ENCODE measurements around the gene OS9. TPM values are rescaled to one million over a fixed set of nuclear protein-coding genes. Genes with fewer than 3 reads are reported as not detected.
A peak's percentile ranks its signal among the peaks of the same experiment; 100 is the strongest.

Gene OS9
- total RNA-seq, 1 donor from 2014 or later = 233 TPM

DNA sequence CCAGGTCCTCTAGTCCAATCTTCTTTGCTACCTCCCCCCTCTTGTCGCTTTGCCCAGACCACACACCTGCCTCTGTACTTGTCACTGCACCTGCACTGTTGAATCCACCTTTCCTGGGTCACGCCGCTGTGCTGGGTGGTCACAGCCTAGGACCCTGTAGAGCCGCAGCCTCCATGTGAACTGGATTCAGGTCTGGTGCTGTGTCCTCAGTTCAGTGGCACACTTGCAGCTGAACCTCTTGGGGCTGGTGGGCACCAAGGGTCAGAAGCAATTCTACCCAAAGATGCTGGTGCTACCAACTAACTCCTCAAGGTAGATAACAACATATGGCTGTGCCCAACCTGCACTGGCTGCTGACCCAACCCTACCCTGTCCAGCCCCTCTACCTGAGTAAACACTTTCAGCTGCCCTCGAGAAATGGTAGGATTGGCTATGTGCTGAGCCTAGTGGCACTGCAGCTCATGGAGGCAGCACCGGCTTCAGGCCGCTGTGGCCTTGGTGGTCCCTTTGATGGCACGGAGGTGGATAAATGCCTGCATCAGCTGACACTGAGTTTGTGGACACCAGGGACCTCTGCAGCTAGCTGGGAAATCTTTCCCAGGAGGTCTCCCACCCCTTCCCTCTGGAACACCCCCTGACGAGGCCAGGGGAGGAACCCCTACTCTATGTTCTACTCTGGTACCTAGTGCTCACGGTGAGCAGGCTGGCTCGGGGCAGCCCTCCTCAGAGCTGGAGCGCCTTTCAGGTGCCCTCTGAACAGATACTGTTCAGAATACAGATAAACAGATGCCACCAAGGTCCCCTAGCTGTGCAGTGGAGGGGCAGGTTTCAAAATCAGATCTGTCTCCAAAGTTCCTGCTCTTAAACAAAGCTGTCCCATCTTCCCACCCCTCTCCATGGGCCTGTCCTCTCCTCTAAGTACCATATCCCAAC, 30.3 kb downstream of the OS9 start:
- TF ChIP-seq, protein P1, sequence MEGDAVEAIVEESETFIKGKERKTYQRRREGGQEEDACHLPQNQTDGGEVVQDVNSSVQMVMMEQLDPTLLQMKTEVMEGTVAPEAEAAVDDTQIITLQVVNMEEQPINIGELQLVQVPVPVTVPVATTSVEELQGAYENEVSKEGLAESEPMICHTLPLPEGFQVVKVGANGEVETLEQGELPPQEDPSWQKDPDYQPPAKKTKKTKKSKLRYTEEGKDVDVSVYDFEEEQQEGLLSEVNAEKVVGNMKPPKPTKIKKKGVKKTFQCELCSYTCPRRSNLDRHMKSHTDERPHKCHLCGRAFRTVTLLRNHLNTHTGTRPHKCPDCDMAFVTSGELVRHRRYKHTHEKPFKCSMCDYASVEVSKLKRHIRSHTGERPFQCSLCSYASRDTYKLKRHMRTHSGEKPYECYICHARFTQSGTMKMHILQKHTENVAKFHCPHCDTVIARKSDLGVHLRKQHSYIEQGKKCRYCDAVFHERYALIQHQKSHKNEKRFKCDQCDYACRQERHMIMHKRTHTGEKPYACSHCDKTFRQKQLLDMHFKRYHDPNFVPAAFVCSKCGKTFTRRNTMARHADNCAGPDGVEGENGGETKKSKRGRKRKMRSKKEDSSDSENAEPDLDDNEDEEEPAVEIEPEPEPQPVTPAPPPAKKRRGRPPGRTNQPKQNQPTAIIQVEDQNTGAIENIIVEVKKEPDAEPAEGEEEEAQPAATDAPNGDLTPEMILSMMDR (IDR thresholded peaks at IDR 0.05) = no peak
- no peak overlapping the region for H3K27ac ChIP-seq
- H3K4me1 ChIP-seq = peaks cover 0 to 12% of the 10 kb centered on the region in 2 donors
- H3K9me3 ChIP-seq = no peaks in the 10 kb centered on the region
- no peak overlapping the region for H3K4me3 ChIP-seq
- peaks cover 23 to 25% of the 10 kb centered on the region in 2 donors for H3K36me3 ChIP-seq
- no peak for DNase-seq (ENCODE audit: low spot score in 2 of 2)
- intact Hi-C loops (cut with DNase I) = no loop called here
- H3K27me3 ChIP-seq = peaks cover 3% of the 10 kb centered on the region

DNA sequence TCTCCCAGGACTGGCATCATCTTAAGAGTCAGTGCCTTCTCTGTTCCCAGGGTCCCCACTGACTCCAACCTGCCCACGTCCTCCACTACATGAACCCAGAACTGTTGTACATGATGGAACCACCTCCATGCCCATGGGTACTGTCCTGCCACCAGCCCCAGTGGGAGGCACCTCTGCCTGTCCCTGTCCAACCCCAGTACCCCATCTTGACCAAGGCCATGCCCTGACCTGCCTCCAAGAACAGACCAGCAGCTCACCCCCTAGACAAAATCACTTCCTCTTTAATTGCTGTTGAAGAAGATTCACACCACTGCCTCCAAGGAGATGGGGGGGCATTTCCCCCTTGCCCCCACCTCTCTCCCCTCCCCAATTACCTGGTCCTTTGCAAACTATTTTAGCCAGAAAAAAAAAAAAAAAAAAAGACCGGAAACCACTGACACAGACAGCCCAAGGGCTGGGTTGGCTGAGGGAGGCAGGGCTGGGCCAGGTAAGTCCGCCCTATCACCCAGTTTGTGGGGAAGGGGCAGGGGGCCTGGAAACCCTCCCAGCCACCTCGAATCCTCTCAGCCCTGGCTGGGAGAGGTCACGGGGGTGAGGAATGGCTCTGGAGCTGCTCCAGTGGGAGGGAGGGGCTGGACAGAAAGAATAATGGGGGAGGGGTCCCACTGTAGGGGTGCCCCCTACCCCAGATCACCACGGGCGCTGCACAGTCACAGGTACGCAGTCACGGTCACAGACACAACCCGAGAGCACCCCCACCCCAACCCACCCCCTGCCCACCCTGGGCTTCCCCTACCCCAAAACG, 31.2 kb downstream of the OS9 start:
- no peaks in the 10 kb centered on the region for H3K9me3 ChIP-seq
- no peak overlapping the region for H3K4me3 ChIP-seq
- no peak overlapping the region for H3K27ac ChIP-seq
- peaks cover 0 to 12% of the 10 kb centered on the region in 2 donors for H3K4me1 ChIP-seq
- TF ChIP-seq, protein P1 (IDR thresholded peaks at IDR 0.05) = no peak
- no peak for DNase-seq (ENCODE audit: low spot score in 2 of 2)
- intact Hi-C loops (cut with DNase I) = loop anchor here (5.0 kb wide), 1 partner anchor 42 kb away; the partner anchor contains the start of gene CYP27B1
- peaks cover 3% of the 10 kb centered on the region for H3K27me3 ChIP-seq
- H3K36me3 ChIP-seq = peaks cover 15 to 17% of the 10 kb centered on the region in 2 donors

DNA sequence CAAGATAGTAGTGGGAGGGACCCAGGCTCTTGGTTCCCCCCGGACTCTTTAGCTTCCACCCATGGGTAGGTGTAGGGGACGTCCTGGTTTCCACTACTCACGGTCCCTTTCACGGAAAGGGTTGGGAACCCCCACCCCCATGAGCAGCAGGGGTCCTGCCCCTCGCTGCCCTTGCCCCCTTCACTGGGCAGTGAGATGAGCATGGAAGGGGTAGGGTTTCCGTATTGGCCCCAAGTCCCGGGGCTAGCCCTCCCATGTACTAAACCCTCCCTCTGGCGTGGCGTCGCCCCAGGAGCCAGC, 31.9 kb downstream of the OS9 start:
- TF ChIP-seq, protein P1 (IDR thresholded peaks at IDR 0.05) = no peak
- no peak overlapping the region for H3K27ac ChIP-seq
- DNase-seq (ENCODE audit: low spot score in 2 of 2) = no peak
- H3K27me3 ChIP-seq = peaks cover 3% of the 10 kb centered on the region
- no peaks in the 10 kb centered on the region for H3K9me3 ChIP-seq
- peaks cover 0 to 12% of the 10 kb centered on the region in 2 donors for H3K4me1 ChIP-seq
- peak overlapping the region; percentile 76 to 77 for H3K4me3 ChIP-seq
- H3K36me3 ChIP-seq = peaks cover 9 to 10% of the 10 kb centered on the region in 2 donors
- intact Hi-C loops (cut with DNase I) = loop anchor here (2.0 to 5.0 kb wide), 2 partner anchors 19 to 42 kb away; partner anchors contain the start of genes CYP27B1 and TSPAN31

DNA sequence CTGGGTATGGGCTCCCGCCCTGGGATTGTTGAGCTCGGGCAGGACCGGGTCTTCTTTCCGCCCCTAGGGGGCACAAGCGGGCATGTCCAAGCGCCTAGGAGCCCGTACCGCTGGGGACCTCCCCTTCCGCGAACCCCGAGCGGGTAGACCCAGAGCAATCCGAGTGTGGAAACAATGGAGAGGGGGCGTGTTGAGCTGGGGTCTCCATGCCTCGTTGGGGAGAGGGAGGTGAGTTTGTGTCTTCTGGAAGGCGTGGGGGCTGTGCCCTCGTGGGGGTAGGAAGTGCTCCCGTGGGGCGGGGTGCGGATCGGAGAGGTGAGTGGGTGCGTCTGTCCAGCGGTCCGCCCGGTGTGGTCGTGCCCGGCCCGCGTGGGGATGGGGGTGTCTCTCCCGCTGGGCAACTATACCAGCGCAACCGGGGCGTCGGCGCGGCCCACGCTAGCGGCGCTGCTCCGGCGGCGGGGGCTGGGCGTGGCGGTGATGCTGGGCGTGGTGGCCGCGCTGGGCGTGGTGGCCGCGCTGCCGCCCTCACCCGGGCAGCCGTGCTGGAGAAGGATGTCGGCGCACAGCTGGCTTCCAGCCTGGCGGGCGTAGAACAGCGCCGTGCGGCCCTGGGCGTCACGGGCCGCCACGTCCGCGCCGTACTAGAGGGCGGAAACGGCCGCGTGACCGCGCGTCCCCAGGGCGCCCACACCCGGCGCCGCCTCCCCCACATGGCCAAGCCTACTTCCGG, 32.4 kb downstream of the OS9 start:
- peak in 1 of 2 donors; percentile 82 for DNase-seq (ENCODE audit: low spot score in 2 of 2)
- H3K4me1 ChIP-seq = peaks cover 0 to 12% of the 10 kb centered on the region in 2 donors
- intact Hi-C loops (cut with DNase I) = loop anchor here (2.0 to 5.0 kb wide), 2 partner anchors 18 to 41 kb away; partner anchors contain the start of genes CYP27B1 and TSPAN31
- peaks cover 3% of the 10 kb centered on the region for H3K27me3 ChIP-seq
- no peak overlapping the region for H3K27ac ChIP-seq
- H3K4me3 ChIP-seq = peak overlapping the region; percentile 76 to 77
- TF ChIP-seq, protein P1 (IDR thresholded peaks at IDR 0.05) = peak; percentile 52 to 73 (median 58)
- peaks cover 4 to 5% of the 10 kb centered on the region in 2 donors for H3K36me3 ChIP-seq
- no peaks in the 10 kb centered on the region for H3K9me3 ChIP-seq

Measured in ascending aorta (tissue), 2 donors.